IPS DF 19.7 (cell line): ENCODE measurements around the gene TNFAIP2.
"Not testable (repeated sequence)": the region's sequence is repeated elsewhere in the genome, so short reads cannot be mapped to it uniquely, and the experiment has no call there.

Source experiments
- DNase-seq: peaks from one replicate; pipeline ENCODE4 v3.0.0-alpha.2; 2013; ENCODE audit warnings: low read depth, low spot score

The TNFAIP2 gene

DNA sequence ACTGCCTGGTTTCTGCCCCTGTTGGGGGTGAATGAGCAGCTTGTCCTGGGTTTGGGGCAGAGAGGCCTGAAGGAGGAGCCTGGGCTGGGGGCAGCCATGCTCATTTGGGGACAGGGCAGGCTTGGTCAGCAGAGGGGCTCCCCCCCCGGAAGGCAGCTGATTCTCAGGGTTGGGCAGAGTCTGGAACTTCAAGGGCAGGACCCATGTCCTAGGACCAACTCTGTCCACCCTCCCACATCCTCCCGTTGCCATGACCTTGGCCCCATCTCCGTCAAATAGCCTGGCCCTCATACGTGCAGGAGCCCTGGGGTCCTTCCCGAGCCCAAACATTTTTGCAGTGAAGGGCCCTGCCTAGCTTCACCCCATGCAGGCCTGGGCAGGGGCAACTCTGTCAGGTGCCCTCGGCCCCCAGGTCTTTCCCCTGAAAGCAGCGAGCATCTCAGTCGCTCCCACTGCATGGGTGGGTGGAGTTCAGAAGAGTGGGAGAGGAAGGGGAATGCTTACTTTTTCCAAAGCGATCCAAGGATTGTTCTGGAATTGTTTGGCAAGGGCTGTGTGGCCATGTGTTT lies 32.6 kb downstream of the TNFAIP2 start:
- no peak for DNase-seq

DNA sequence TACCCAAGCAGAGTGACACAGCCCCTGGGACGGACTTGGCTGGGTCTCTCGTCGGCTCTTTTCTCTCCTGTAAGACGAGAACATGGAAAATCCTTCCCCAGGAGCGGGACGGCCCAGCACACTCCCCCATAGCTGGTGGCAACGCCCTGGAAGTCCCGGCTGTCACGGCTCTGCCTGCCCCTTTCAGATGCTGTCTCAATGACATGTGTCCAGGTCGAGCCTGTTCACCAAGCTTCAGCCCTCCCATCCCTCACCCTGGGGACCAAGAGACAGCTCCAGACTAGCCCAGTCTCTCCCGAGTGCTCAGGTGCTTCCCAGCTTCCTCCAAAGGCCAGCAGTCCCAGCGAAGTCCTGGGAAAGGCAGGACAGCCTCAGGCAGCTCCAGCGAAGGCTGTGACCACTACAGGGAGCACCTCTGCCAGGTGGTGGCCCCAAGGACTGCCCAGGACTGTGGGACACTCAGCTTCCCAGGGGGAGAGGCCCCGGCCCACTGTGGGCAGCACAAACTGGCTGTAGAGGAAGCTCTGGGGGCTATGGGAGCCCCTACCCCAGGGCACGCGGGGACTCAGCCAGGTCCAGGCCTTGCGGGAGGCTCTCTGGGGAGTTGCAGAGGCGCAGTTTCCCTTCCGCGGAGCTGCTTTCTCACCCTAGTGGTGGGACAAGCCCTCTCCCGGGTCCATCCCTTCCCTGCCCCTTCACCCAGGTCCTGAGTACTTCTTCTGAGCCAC lies 33.6 kb downstream of the TNFAIP2 start:
- no peak for DNase-seq

DNA sequence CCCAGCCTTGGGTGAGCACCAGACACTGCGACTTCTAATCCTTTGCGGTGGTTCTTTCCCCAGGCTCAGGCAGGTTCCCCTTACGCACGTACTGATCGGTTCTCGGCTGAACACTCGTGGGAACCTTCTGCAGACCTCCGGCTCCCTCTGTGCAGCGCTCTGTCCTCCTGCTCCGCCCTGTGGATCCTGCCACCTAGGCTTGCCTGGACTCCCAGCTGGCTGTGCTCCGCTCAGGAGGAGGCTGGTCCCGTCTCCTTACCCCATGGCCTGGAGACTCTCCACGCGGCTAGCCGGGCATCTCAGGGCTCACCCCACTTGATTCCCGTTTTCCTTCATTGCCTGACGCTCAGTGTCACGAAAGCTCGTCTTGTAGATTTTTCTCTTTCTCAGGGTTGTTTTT lies 34.7 kb downstream of the TNFAIP2 start:
- DNase-seq = no peak

DNA sequence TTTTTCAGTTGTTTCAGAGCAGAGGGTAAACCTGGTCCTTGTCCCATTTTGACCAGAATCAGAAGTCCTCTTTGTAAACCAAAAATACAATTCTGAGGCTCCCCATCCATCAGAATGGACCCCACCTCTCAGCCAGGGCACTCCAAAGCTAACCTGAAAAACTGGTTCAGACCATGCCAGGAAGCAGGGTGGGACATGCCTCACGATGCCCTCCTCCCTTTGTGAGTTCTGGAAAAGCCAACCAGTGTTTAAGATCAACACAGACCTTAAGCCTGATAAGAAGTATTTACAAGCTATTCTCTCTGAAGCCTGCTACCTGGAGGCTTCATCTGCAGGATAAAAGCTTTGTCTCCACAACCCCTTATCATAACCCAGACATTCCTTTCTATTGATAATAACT lies 35.4 kb downstream of the TNFAIP2 start:
- DNase-seq = no peak

DNA sequence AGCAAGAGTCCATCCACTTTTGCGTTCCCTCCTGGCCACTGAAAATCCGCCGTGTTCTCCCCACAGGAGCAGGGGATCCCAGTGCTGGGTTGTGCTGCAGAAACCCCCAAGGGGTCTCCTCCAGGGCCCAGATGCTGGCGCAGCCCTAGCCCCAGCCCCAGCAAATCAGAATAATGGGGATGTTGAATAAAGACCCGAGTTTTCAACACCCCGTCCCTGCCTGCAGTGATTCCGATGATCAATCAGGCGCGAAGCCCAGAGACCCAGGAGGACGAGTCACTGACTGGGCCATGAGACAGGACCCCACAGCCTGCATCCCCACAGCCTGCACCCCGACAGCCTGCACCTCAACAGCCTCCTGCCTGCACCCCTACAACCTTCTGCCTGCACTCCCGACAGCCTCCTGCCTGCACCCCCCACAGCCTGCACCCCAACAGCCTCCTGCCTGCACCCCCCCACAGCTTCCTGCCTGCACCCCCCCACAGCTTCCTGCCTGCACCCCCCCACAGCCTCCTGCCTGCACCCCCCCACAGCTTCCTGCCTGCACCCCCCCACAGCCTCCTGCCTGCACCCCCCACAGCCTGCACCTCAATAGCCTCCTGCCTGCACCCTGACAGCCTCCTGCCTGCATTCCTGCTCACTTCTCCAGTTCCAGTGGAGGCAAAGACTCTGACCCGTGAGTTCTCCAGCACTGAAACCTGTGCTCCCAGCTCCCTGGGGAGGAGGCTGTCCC lies 37.2 kb downstream of the TNFAIP2 start:
- DNase-seq = no peak

DNA sequence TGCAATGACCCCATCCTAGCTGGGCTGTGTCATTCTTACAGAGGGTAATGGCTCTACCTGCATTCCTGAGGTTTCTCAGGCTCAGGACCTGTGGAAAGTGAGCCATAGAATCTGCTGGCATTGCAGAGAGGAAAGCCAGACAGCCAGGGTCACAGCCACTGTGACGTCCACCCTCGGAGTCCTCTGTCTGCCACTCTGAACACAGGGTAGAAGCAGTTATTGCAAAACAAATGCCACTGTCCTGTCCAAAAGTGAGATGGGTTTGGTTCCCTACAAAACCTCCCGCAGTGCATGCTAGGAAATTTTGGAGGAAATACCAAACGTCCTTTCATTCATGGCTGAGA lies 37.8 kb downstream of the TNFAIP2 start:
- DNase-seq = no peak

DNA sequence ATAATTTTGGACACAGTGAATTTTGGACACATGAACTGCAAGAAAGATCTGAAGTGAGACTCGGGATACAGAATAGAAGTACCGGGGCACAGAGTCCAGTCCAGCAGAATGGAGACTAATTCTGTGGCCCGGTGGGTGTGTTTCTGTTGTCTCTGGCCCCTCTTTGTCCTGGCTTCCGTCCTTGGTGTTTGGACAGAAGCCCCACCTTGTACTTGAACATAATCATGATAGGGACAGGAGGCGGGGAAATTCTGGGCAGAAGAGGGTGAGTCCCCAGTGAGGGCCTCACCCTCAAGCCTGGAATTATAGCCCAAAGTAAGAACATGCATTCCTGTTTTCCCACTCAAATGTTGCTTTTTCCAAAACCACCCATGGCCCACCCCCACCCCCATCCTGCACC lies 39.9 kb downstream of the TNFAIP2 start:
- DNase-seq = no peak

DNA sequence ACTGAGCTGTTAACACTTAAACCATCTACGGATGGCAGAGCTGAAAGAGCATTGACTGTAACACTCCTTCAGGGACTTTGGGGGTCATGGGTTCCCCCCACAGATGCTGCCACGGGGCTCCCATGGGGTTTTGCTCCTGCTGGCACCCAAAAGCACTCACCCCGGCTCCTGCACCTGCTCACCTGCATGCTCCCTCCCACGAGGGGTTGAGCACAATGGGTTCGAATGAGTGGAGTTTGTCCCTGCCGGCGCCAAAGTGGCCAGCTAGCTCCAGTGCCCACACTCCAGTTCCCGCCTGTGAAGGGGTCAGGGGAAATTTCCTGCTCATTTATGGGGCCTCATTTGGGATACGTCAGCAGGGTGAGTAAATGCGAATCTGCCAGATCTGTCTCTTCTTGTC lies 40.7 kb downstream of the TNFAIP2 start:
- no peak for DNase-seq

DNA sequence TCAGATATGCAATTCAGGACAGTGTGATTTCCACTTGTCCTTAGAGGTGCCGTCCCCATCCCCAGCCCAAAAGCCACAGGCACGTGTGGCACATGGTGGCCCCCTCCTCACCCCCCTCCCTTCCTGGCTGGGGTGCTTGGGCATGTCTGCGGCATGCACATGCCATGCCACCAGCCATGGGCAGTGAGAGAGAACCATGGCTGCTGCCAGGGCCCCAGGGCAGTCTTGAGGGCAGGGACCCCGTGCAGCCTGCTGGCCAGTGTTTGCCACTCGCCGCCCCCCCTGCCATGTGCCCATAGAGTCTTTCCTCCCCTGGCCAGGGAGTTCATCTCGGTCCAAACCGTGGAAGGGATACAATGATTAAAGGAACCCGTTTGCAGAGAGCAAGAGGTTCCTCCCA lies 41.5 kb downstream of the TNFAIP2 start:
- DNase-seq = no peak

DNA sequence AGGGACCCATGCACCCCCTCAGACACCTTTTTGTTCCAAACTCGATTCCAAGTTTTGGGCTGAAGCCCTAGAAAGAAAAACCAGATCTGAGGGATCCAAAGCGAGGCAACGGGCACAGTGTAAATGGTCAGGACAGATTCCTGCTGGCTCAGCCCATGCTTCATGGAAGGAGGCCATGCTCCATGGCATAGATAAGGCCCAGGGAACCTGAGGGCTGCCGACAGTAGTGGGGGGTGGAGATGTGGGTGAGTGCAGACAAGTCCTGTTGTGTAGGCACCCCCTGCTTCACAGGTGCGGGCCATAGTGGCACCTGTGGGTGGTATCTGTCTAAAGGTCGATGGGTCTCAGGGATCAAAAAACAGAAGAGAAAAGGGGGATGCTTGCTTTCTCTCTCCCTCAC lies 42.1 kb downstream of the TNFAIP2 start:
- DNase-seq = no peak

DNA sequence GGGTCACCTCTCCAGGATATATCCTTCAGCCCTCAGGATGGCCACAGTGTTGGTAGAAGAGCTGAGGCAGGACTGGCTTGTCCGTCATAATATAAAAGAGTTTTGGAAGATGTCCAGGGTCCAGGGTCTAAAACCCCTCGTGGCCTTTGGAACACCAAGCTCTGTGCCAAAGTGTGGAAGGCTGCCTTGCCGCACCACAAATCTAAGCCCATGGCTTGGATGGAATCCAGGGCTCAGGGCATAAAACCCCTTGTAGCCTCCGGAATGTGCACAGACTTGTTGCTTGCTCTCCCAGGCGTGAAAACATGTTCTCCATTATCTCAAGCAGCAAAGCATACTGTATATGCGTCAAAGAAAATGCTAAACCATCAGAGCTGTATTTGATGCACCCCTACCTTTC lies 46.7 kb downstream of the TNFAIP2 start:
- DNase-seq = no peak

DNA sequence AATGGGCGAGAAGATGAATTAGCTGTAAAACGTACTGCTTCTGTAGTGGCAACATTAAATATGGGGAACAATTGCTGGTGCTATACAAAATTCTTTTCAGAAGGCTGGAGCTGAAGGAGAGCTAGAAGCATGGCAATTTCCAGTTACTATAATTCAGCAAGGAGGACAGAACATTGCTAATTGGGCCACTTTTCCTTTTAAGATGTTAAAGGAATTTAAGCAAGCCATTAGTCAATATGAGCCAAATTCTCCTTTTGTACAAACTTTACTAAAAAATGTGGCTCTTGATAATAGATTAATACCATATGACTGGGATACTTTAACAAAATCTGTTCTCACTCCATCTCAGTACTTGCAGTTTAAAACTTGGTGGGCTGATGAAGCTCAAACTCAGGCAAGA lies 47.9 kb downstream of the TNFAIP2 start:
- not testable (repeated sequence) for DNase-seq

DNA sequence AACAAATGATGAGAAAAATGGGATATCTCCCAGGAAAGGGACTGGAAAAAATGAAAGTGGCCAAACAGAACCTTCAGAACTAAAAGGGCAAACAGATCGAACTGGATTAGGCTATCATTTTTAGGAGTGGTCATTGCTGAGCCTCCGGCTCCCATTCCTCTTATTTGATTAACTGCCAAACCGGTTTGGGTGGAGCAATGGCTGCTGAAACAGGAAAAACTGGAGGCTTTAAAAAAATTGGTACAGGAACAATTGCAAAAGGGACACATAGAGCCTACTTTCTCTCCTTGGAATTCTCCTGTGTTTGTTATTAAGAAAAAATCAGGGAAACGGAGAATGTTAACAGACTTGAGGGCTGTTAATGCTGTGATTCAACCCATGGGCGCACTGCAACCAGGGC lies 49.7 kb downstream of the TNFAIP2 start:
- no peak for DNase-seq

DNA sequence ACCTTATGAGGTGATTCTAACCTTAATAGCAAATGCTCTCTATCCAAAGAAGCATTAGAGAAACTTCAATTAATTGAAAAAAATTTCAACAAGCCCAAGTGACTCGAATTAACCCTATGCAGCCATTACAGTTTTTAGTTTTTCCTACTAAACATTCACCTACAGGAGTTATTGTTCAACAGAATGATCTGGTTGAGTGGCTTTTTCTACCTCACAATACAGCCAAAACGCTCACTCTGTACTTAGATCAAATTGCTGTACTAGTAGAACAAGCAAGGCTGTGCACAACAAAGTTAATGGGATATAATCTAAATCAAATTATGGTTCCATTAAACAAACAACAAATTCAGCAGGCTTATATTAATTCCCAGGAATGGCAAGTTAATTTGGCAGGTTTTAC lies 50.6 kb downstream of the TNFAIP2 start:
- not testable (repeated sequence) for DNase-seq

DNA sequence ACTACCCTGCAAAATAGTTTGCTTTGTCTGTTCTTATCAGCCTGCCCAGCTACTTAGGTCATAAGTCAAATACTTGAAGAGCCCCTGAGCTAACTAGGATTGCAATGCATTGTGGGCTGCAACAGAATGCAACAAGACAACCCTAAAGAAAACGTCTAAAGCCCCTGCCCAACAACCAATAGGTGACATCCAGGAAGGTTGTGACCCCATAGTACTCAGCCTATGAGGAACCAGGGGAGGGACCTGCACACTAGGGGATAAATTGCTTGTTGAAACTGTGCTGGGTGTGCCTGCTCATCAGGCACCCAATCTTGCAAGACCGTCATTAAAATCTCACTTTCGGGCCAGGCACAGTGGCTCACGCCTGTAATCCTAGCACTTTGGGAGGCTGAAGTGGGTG lies 52.9 kb downstream of the TNFAIP2 start:
- DNase-seq = not testable (repeated sequence)

DNA sequence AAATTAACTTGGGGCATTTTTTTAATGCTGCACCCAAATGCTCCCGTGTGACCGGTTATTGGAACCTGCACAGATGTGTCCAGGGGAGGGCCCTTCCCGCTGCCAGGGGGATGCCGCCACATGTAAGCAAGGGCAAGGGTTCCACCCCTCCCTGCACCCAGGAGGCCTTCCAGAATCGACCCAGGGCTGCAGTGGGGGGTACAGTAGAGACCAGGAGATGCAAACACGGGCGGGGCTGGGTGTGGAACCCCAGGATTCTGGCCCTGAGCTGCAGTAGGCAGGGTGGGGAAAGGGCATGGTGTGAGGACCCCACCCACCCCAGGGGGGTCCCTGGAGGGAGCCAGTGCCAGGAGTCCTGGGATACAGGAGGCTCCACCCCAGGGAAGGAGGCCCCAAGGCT lies 54.1 kb downstream of the TNFAIP2 start:
- no peak for DNase-seq

DNA sequence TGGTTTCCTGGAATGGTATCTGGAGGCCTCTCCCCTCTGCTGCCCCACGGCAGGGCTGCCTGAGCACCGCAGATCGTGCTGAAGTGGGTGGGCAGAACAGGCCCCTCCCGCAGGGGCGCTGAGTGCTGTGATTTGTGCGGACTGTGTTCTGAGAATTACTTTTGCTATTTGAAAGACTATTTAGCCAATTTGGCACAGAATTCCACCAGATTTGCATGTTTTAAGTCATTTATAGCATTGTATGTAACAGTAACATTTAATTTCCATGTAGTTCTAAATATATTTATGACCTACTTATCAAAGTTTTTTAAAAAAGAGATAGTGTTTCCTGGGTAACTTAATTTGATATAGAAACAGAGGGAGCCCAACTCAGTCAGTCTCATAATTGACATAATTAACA lies 55.3 kb downstream of the TNFAIP2 start:
- no peak for DNase-seq

DNA sequence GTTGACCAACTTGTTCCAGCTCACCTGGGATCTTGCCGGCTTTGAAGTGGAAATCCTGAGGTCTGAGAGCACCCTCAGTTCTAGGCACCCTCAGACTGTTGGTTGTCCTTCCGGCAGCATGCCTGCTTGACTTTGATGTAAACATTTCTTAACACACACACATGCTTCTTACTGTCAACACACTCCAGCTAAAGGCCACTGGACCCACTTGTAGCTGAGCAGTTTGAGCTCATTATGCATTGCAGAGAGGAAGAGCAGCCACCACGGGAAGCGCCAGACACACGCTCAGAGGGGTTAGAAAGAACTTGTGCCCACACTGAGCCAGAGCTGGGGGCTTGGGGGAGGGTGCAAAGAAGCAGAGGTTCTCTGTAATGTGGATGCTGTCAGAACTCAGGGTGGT lies 55.8 kb downstream of the TNFAIP2 start:
- no peak for DNase-seq

DNA sequence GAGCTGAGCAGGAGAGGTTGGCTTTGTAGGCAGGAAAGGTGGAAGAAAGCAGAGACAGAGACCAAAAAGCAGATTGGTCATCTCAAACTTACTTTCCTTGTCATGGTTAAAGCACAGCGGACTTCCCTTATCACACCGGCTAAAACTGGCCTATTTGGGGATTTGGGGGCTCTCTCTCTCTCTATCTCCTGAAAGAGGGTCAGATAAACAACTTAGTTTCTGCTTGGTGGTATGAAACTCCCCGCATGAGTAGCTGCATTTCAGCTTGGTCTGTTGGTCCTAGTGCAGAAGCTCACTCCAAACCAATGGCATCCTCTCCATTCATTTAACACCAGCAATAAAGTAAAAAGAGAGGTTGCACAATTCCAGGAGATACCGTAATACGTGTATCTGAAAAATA lies 57.1 kb downstream of the TNFAIP2 start:
- DNase-seq = no peak

DNA sequence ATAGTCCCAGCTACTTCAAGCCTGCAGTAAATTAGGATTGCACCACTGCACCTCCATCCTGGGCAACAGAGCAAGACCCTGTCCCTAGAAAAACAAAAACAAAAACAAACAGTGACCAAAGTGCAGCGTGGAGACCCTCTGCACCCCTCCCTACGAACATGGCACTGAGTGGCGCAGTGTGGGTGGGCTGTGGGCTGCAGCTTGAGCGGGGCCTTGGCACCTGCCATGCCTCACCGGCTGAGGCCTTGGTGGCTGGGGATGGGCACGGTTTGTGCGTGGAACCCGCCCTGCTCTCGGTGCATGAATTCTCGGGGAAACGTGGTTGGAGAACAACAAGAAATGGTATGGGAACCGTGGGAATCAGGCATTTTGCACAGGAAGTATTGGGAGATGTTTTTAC lies 60.8 kb downstream of the TNFAIP2 start:
- no peak for DNase-seq

DNA sequence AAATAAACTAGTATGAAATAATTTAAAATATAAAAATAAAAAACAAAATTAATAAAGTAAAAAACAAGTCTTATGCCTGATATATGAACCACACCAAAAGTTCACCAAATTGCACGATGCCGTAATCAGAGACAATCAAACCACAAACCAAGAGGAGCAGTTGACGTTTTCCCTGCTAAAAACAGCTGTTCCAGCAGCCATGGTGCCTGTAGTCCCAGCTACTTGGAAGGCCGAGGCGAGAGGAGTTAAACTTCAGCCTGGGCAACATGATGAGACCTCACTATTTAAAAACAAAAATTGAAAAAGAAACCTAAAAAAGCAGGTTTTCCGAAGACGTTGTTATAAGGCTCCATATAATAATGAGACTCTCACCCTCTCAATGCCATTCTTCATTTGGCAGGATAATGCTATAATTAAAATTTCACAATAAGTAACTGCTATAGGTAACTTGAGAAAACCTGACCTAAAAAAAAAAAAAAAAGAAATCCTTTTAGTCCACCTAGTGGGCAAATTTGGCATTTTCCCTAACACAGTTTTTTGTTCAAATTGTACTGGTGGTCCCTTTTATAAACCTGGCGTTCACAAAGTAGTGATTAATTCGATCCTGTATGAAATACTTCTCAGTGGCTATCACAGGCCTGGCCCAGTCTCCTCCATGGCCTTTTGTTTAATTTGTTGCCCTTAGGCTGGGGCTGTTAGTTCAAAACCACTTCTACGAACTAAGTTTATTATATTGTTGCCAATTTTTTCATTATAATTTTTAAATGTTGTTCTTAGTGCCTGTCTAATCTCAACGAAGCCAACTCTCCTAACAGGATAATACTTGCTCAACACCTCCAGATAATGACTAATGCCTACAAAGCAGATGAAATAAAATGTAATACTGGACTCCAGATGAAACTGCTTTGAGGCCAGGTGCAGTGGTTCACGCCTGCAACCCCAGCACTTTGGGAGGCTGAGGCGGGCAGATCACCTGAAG lies 62.1 kb downstream of the TNFAIP2 start:
- DNase-seq = no peak

DNA sequence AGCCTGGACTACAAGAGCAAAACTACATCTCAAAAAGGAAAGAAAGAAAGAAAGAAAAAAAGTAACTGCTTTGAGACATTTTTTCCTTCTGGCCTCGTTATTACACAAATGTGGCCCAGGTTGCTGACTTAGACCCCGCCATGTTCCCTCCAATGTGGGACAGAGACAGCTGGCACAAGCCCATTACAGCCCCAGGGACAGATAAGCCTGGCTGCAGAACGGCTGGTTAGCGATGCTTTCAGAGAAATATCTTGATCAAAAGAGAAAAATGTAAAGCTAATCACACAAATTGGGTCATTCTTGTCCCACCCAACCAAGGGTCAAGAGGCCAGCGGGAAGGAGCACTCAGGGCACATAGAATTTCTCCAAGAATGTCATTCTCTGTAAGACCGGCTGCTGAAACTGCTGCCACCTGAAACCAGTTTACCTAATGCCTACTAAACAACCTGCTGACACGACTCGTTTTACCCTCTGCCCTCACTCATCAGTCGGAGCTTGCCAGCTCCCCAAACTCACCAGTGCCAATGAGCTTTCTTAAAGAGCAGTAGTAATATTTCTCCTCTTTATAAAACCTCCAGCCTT lies 63.1 kb downstream of the TNFAIP2 start:
- no peak for DNase-seq
